Osteoblast (primary cell): ENCODE data around the gene MAB21L4. TPM values are rescaled to one million over a fixed set of nuclear protein-coding genes. Genes with fewer than 3 reads are reported as not detected.
A peak's percentile ranks its signal among the peaks of the same experiment; 100 is the strongest.

Experiments
- DNase-seq: peaks from one replicate; pipeline ENCODE4 v3.0.0; 2011; ENCODE audit warnings: low spot score, mixed read lengths; ENCODE audit not compliant: insufficient read length; ENCODE audit errors: missing footprints
- H2AFZ ChIP-seq: 2 replicates; pipeline ENCODE4 v1.6.0; 2011; ENCODE audit warnings: mild to moderate bottlenecking, low read length
- H3K27ac ChIP-seq: 2 replicates; pipeline ENCODE4 v1.5.1; 2011; ENCODE audit warnings: mild to moderate bottlenecking, low read depth, low read length, moderate library complexity
- H3K27me3 ChIP-seq: 2 replicates; pipeline ENCODE4 v1.6.0; 2012; ENCODE audit warnings: mild to moderate bottlenecking, control low read depth, inconsistent platforms, low read length, moderate library complexity; ENCODE audit not compliant: insufficient read depth
- H3K36me3 ChIP-seq: 2 replicates; pipeline ENCODE4 v1.5.1; 2011; ENCODE audit warnings: mild to moderate bottlenecking, low read length, control low read depth, moderate library complexity; ENCODE audit not compliant: insufficient read depth
- H3K4me1 ChIP-seq: 2 replicates; pipeline ENCODE4 v1.5.1; 2011; ENCODE audit warnings: mild to moderate bottlenecking, low read length, control low read depth, moderate library complexity; ENCODE audit not compliant: insufficient read depth
- H3K4me2 ChIP-seq: 2 replicates; pipeline ENCODE4 v1.6.0; 2011; ENCODE audit warnings: mild to moderate bottlenecking, low read length; ENCODE audit not compliant: insufficient read depth
- H3K4me3 ChIP-seq: fragments of 200-600 bp; sonication (generic); 3 replicates; pipeline ENCODE4 v1.5.1; 2012; ENCODE audit warnings: mild to moderate bottlenecking, low read length, inconsistent platforms; ENCODE audit not compliant: insufficient read depth
- H3K79me2 ChIP-seq: 2 replicates; pipeline ENCODE4 v1.6.0; 2012; ENCODE audit warnings: mild to moderate bottlenecking, low read length, control low read depth, inconsistent platforms; ENCODE audit not compliant: insufficient read depth
- H3K9me3 ChIP-seq: 2 replicates; pipeline ENCODE4 v1.5.1; 2011; ENCODE audit warnings: low read depth, low read length, control low read depth
- H4K20me1 ChIP-seq: 2 replicates; pipeline ENCODE4 v1.6.0; 2012; ENCODE audit warnings: mild to moderate bottlenecking, low read length, control low read depth; ENCODE audit not compliant: insufficient read depth
- total RNA-seq: library from RNA; depleted of rRNA; stranded (reverse); fragments of >200 nt; gene quantifications from 2 replicates; pipeline ENCODE4 v1.2.3, GENCODE V29; 2012
- TF ChIP-seq, protein P1 (sequence below): IDR thresholded peaks from 2 replicates; pipeline ENCODE4 v1.5.1; 2011; ENCODE audit warnings: mild to moderate bottlenecking, low read depth, low read length, moderate library complexity; ENCODE audit errors: extremely low read depth

Gene MAB21L4
- total RNA-seq, 1 donor = not detected

DNA sequence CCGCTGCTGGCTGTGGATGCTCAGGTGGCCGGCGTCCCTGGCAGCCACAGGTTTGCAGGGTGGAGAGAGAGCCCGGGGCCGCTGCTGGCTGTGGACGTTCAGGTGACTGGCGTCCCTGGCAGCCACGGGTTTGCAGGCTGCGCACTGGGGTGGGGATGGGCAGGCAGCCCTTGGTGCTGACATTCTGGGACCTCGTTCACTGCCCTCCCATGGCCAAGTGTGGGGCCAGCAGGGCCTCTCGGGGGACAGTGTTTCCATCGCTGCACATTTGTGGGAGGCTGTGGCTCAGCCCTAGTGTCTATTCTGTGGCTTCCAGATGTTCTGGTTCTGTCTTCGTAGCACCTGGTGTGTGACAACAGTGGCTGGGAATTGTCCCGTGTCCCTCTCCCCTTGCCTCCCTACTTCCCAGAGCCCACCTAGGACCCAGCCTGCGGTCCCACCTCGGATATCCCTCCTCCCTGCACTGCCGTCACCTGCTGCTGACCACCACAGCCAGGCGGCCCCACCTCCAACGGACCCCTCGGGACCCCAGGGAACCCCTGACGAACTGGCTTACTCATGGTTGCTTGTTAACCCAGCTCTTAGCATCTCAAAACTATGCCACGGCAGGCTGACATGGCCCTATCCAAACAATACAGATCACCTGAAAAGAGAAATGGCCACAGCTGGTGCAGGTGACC is 11.1 kb upstream of the MAB21L4 start:
- Histone ChIP-seq H2AFZ (no peak overlapping the region), H3K79me2 (no peaks in the 10 kb centered on the region), H3K4me2 (no peak overlapping the region), H3K4me3 (no peak overlapping the region), H3K9me3 (no peaks in the 10 kb centered on the region), H3K4me1 (peaks cover 4% of the 10 kb centered on the region), H3K36me3 (no peaks in the 10 kb centered on the region), H3K27me3 (peaks cover 23% of the 10 kb centered on the region), H3K27ac (no peak overlapping the region), H4K20me1 (no peaks in the 10 kb centered on the region)
- DNase-seq = no peak
- TF ChIP-seq, protein P1, sequence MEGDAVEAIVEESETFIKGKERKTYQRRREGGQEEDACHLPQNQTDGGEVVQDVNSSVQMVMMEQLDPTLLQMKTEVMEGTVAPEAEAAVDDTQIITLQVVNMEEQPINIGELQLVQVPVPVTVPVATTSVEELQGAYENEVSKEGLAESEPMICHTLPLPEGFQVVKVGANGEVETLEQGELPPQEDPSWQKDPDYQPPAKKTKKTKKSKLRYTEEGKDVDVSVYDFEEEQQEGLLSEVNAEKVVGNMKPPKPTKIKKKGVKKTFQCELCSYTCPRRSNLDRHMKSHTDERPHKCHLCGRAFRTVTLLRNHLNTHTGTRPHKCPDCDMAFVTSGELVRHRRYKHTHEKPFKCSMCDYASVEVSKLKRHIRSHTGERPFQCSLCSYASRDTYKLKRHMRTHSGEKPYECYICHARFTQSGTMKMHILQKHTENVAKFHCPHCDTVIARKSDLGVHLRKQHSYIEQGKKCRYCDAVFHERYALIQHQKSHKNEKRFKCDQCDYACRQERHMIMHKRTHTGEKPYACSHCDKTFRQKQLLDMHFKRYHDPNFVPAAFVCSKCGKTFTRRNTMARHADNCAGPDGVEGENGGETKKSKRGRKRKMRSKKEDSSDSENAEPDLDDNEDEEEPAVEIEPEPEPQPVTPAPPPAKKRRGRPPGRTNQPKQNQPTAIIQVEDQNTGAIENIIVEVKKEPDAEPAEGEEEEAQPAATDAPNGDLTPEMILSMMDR = no peak

DNA sequence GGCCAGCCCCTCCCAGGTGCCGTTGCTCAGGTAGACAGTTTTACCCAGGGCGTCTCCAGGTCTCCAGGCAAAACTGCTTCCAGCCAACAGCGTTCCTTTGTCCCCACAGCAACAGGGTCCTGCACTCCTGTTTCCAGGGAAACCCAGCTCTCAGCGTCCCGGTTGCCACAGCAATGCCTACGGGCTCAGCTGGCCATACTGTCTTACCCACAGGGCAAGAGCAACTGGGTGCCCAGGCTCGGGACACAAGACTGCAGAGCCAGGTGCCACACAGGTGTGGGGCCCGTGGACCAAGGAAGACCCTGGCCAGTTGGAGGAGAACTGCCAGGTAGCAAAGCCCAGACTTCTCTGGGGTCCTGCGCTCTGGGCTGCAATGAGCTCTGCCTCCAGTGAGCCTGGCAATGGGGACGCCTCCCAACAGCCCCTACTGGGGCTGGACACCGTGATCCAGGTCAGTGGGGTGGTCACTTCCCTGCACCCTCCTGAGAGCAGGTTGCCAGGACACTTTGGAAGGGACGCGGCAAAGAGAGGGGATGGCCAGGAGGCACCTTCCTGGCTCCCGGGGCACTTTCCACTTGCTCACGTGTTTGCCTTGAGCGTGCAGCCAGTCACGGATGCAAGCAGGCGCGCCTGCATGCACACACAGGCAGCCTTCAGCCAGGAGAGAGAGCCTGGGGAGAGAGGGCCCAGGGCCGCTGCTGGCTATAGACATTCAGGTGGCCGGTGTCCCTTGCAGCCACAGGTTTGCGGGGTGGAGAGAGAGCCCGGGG is 10.4 kb upstream of the MAB21L4 start, which contains the start of gene CROCC2:
Gene CROCC2 (plus strand): TSS at position 196 of the 770 bp plus-strand sequence. CDS start 178 bp downstream, at position 374.
- no peaks in the 10 kb centered on the region for H3K79me2 ChIP-seq
- no peaks in the 10 kb centered on the region for H4K20me1 ChIP-seq
- H3K4me2 ChIP-seq = no peak within 1 kb of the TSS
- TF ChIP-seq, protein P1 = no peak
- peaks cover 23% of the 10 kb centered on the region for H3K27me3 ChIP-seq
- H3K27ac ChIP-seq = no peak within 1 kb of the TSS
- H3K36me3 ChIP-seq = no peaks in the 10 kb centered on the region
- DNase-seq = peak; percentile 87
- H2AFZ ChIP-seq = no peak within 1 kb of the TSS
- no peak within 1 kb of the TSS for H3K4me3 ChIP-seq
- H3K9me3 ChIP-seq = no peaks in the 10 kb centered on the region
- H3K4me1 ChIP-seq = no peaks in the 10 kb centered on the region

DNA sequence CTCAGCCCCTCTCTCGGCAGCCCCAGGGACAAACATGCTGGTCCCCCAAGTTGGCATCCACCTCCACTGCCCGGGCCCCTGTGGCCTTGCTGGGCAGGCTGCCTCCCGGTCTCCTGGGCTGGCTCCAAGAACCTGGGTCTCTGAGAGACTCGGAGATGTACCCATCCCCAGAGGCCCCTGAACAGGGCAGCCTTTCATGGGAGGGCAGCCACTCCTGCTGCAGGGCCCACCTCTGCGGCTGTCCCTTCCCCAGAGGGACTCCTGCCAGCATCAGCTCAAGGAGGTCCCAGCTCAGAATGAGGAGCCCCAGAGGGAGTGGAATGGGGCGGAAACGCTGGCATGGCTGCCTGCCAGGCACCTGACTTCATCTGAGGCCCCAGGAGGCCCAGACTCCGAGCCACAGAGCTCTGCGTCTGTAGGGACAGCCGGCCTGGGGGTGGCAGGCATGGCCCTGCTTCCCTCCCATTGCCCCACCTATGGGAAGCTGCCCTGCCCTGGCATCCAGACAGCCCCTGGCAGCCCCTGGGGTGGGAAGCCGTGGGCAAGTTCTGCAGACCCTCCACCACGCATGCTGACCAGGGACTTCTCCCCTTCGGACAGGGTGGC is 9.3 kb upstream of the MAB21L4 start:
- no peaks in the 10 kb centered on the region for H4K20me1 ChIP-seq
- no peak overlapping the region for H3K4me3 ChIP-seq
- no peak overlapping the region for H2AFZ ChIP-seq
- H3K27ac ChIP-seq = no peak overlapping the region
- H3K9me3 ChIP-seq = no peaks in the 10 kb centered on the region
- no peaks in the 10 kb centered on the region for H3K36me3 ChIP-seq
- no peaks in the 10 kb centered on the region for H3K79me2 ChIP-seq
- TF ChIP-seq, protein P1 = no peak
- H3K4me2 ChIP-seq = no peak overlapping the region
- no peaks in the 10 kb centered on the region for H3K4me1 ChIP-seq
- no peak for DNase-seq
- peaks cover 23% of the 10 kb centered on the region for H3K27me3 ChIP-seq
